Suprapubic skin (tissue), 4 donors: ENCODE results near the gene ZNF275.

Experiments
- CTCF ChIP-seq, 2 donors: fragments of 200-600 bp in 1 of 2; fragments of 450-650 bp in 1 of 2; sonication (generic) in 1 of 2; IDR thresholded peaks; one replicate each; pipeline ENCODE4 v1.5.1; 2016 to 2019; ENCODE audit warnings: antibody characterized with exemption in 2 of 2, mild to moderate bottlenecking in 1 of 2, moderate library complexity in 1 of 2
- EP300 ChIP-seq: sonication (generic); formaldehyde crosslinking; IDR thresholded peaks from one replicate; pipeline ENCODE4 v1.6.1; 2017; ENCODE audit warnings: antibody characterized with exemption
- POLR2A ChIP-seq, 2 donors: fragments of 450-650 bp; IDR thresholded peaks; one replicate each; pipeline ENCODE4 v1.6.1; 2017; ENCODE audit warnings: antibody characterized with exemption in 2 of 2, mild to moderate bottlenecking in 2 of 2, moderate library complexity in 2 of 2
- POLR2AphosphoS5 ChIP-seq, 3 donors: sonication (generic); formaldehyde crosslinking; IDR thresholded peaks; one replicate each; pipeline ENCODE4 v1.6.1; 2017; ENCODE audit warnings: antibody characterized with exemption in 3 of 3

GRCh38 chrX:153317306-153317705 is 16.6 kb upstream of the ZNF275 start:
- no peak for TF ChIP-seq POLR2A (IDR thresholded peaks at IDR 0.05)
- no peak for TF ChIP-seq CTCF (IDR thresholded peaks at IDR 0.05)
- no peak for TF ChIP-seq POLR2AphosphoS5 (IDR thresholded peaks at IDR 0.05)
- no peak for TF ChIP-seq EP300
